ENCODE results near the gene ACADSB. TPM values are rescaled to one million over a fixed set of nuclear protein-coding genes. Genes with fewer than 3 reads are reported as not detected.

The ACADSB gene
- total and polyA plus RNA-seq, 10 of the 15 experiments (the other 5 are each of a cell fraction or from before 2014, with no cell fraction given): 10.8 to 24.0 (median 15.0) TPM

- intact Hi-C loops (cut with micrococcal nuclease; ENCODE audit: unreplicated experiment): no loop called here
- POLR2A ChIA-PET: interaction anchor here (1.3 kb wide), 1 partner anchor 8 kb away, joined by 3 read pairs; no protein-coding TSS in a partner anchor
- H3K4me3 ChIP-seq: no peak overlapping the region
Observed at GRCh38 chr10:123019941-123020703, 11.3 kb downstream of the ACADSB start.

More at GRCh38 chr10:123019941-123020703, 11.3 kb downstream of the ACADSB start:
- ChIA-PET CTCF (interaction anchor here (1.0 to 4.3 kb wide), 7 partner anchors 10 to 538 kb away, joined by 3 to 38 read pairs (median 9); partner anchors contain the start of genes IKZF5 and PSTK), RAD21 (ENCODE audit: unreplicated experiment) (interaction anchor here (0.8 to 1.0 kb wide), 2 partner anchors 12 to 39 kb away, joined by 3 to 4 read pairs; partner anchors contain the start of gene IKZF5), SMC1A (ENCODE audit: uncharacterized antibody, unreplicated experiment) (interaction anchor here (0.7 kb wide), 1 partner anchor 9 kb away, joined by 3 read pairs; no protein-coding TSS in a partner anchor)
- no peaks in the 10 kb centered on the region for H3K27me3 ChIP-seq (replicated peaks in 1 of 2; ENCODE audit: control insufficient read depth in 2 of 2, insufficient read depth in 2 of 2, low read length in 1 of 2)
- FAIRE-seq: no peak
- no peaks in the 10 kb centered on the region for H4K20me1 ChIP-seq (ENCODE audit: control insufficient read depth, insufficient read depth)
- ATAC-seq: no peak
- H3K4me2 ChIP-seq (ENCODE audit: control insufficient read depth, insufficient read depth): no peak overlapping the region
- no peak overlapping the region for H3K9ac ChIP-seq (ENCODE audit: control insufficient read depth, insufficient read depth, low read length)
- H3K79me2 ChIP-seq (ENCODE audit: control insufficient read depth, insufficient read depth, low read length): no peaks in the 10 kb centered on the region
- in situ Hi-C loops (cut with MboI): no loop called here
- no peak for TF ChIP-seq KDM1A (IDR thresholded peaks at IDR 0.05; ENCODE audit: borderline replicate concordance)
- TF ChIP-seq USF1 (IDR thresholded peaks at IDR 0.05; ENCODE audit: borderline replicate concordance, extremely low read length, insufficient read depth, low read depth, low read length): no peak
- TF ChIP-seq MXI1 (IDR thresholded peaks at IDR 0.05; ENCODE audit: low read depth, low read length): no peak
- no peak for TF ChIP-seq POLR2AphosphoS2 (IDR thresholded peaks at IDR 0.05; ENCODE audit: low read depth, low read length)
- no peak for TF ChIP-seq PRDM15 (CRISPR knock-in tag; IDR thresholded peaks at IDR 0.05)
- BruUV-seq (replicated peaks): no TSS peak
- no peak overlapping the region for H2AFZ ChIP-seq (ENCODE audit: control insufficient read depth, low read depth, low read length)
- no peaks in the 10 kb centered on the region; the same call in 2 of the 3 replicates for H3K9me3 ChIP-seq (replicated peaks; ENCODE audit: control insufficient read depth, insufficient read depth, low read length)
- H3K36me3 ChIP-seq (ENCODE audit: control insufficient read depth in 2 of 2, insufficient read depth in 2 of 2, low read length in 1 of 2): no peaks in the 10 kb centered on the region
- WGBS (ENCODE audit: insufficient coverage, insufficient replicate concordance, low lambda C conversion rate, missing lambda C conversion rate): 100% methylated on average over 1 of the region's 1 CpG
- no peaks in the 10 kb centered on the region for H3K4me1 ChIP-seq (ENCODE audit: control insufficient read depth, insufficient read depth, low read length)
- no peak for DNase-seq (ENCODE audit: low read depth, low spot score)
- no peak overlapping the region for H3K27ac ChIP-seq (ENCODE audit: control insufficient read depth, insufficient read depth)
